Left forelimb (tissue), 1 donor: ENCODE data around the gene OPRD1.
A peak's percentile ranks its signal among the peaks of the same experiment; 100 is the strongest.

Source experiments
- DNase-seq: peaks from one replicate; pipeline ENCODE4 v3.0.0-alpha.2; 2018; ENCODE audit warnings: low spot score

OPRD1 gene

GRCh38 chr1:28910379-28911115, 98.6 kb downstream of the OPRD1 start:
- DNase-seq, result no peak

- no peak for DNase-seq
These were observed 101.8 kb downstream of the OPRD1 start for GRCh38 chr1:28913786-28914227.

GRCh38 chr1:28914228-28915030, 102.5 kb downstream of the OPRD1 start, which contains the start of gene EPB41:
Gene EPB41 (plus strand): TSS chr1:28914569. CDS start chr1:28987438, 72,869 bp downstream.
- peak; percentile 96 for DNase-seq

GRCh38 chr1:28915031-28915895, 103.3 kb downstream of the OPRD1 start:
- DNase-seq, result no peak

- no peak for DNase-seq
These were observed 105.8 kb downstream of the OPRD1 start for GRCh38 chr1:28917757-28918118.
